ENCODE results near the gene IL17RD.

The IL17RD gene

GRCh38 chr3:57130571-57131209 lies 34.5 kb downstream of the IL17RD start:
- DNase-seq = no peak

GRCh38 chr3:57128826-57129667 lies 36.1 kb downstream of the IL17RD start:
- DNase-seq = no peak

GRCh38 chr3:57127891-57128518 lies 37.1 kb downstream of the IL17RD start:
- no peak for DNase-seq

- DNase-seq = no peak
Measured at GRCh38 chr3:57126244-57126643, 38.9 kb downstream of the IL17RD start.

GRCh38 chr3:57120451-57121174 lies 44.5 kb downstream of the IL17RD start:
- no peak for DNase-seq

- DNase-seq = no peak
Measured at GRCh38 chr3:57120040-57120439, 45.1 kb downstream of the IL17RD start.

- no peak for DNase-seq
Measured at GRCh38 chr3:57118254-57118653, 46.9 kb downstream of the IL17RD start.

- DNase-seq = no peak
Measured at GRCh38 chr3:57116501-57116900, 48.7 kb downstream of the IL17RD start.

GRCh38 chr3:57112206-57112605 lies 52.9 kb downstream of the IL17RD start:
- DNase-seq = no peak

GRCh38 chr3:57110798-57111197 lies 54.4 kb downstream of the IL17RD start:
- DNase-seq = no peak

GRCh38 chr3:57110214-57110613 lies 54.9 kb downstream of the IL17RD start:
- no peak for DNase-seq

- no peak for DNase-seq
Measured at GRCh38 chr3:57109437-57110199, 55.5 kb downstream of the IL17RD start.

GRCh38 chr3:57108684-57109083 lies 56.5 kb downstream of the IL17RD start:
- DNase-seq = no peak

GRCh38 chr3:57105585-57105984 lies 59.6 kb downstream of the IL17RD start:
- DNase-seq = no peak

GRCh38 chr3:57100046-57100695 lies 65.0 kb downstream of the IL17RD start:
- DNase-seq = peak; percentile 34 to 38

- no peak for DNase-seq
Measured at GRCh38 chr3:57098418-57099310, 66.5 kb downstream of the IL17RD start.

- no peak for DNase-seq
Measured at GRCh38 chr3:57097536-57097935, 67.6 kb downstream of the IL17RD start.

- no peak for DNase-seq
Measured at GRCh38 chr3:57095363-57095762, 69.8 kb downstream of the IL17RD start.

- no peak for DNase-seq
Measured at GRCh38 chr3:57094575-57094974, 70.6 kb downstream of the IL17RD start.

GRCh38 chr3:57093971-57094535 lies 71.1 kb downstream of the IL17RD start:
- DNase-seq = no peak
